Right kidney (tissue), 1 donor: ENCODE data around the gene GRIN1.

ENCODE experiments used
- DNase-seq: peaks from one replicate; pipeline ENCODE4 v3.0.0-alpha.2; 2016

Gene GRIN1

DNA sequence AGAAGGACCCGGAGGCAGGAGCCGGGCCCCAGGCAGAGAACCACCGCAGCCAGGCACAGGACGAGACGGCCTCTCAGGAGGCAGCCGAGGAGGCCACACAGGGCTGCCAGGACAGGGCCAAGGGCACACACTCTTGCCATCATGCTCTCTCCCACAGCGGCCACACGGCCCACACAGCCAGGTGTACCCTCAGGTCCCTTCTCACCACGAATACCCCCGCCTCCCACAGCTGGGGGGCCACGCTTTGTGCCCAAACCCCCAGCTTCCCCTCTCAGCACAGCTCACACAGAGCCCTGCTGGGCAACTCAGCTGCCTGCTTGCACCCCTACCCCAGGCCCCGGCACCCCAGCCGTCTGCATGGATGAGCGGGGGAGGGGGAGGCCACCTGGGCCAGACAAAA is 54.8 kb downstream of the GRIN1 start:
- no peak for DNase-seq

DNA sequence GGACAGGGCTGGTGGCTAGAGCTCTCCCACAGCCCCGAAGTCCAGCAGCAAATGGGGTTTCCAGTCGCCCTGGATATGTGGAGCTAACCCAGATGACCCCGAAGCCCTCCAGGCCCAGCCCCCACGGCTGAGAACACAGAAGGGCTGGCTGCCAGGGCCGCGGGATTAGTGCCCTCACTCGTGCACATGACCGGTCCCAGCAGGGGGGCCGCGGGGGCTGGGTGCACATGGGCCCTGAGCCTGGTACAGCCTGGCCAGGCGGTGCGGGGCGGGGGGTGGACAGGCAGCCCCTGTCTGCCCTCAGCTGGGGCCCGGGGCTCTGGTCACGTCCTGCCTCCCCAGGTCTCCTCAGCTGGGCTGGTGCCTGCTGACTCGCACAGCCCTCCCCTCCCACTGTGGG is 55.4 kb downstream of the GRIN1 start:
- no peak for DNase-seq

DNA sequence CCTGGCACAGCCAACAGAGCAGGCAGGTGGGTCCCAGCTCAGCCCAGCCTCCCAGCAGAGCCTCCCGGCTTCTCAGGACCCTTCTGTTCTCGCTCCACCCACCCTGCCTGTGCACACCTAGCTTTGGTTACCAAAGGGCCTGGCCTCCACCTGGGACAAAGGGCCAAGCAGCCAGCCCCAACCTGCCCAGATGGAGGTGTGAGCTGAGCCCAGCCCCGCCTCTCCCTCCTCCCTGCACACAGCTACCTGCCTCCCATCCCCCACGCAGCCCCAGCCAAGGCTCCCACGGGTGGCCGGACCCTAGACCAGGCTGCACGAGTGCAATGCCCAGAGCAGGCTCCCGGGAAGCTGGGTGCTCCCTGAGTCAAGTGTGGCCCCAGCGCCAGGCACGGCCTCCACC is 56.0 kb downstream of the GRIN1 start:
- no peak for DNase-seq

DNA sequence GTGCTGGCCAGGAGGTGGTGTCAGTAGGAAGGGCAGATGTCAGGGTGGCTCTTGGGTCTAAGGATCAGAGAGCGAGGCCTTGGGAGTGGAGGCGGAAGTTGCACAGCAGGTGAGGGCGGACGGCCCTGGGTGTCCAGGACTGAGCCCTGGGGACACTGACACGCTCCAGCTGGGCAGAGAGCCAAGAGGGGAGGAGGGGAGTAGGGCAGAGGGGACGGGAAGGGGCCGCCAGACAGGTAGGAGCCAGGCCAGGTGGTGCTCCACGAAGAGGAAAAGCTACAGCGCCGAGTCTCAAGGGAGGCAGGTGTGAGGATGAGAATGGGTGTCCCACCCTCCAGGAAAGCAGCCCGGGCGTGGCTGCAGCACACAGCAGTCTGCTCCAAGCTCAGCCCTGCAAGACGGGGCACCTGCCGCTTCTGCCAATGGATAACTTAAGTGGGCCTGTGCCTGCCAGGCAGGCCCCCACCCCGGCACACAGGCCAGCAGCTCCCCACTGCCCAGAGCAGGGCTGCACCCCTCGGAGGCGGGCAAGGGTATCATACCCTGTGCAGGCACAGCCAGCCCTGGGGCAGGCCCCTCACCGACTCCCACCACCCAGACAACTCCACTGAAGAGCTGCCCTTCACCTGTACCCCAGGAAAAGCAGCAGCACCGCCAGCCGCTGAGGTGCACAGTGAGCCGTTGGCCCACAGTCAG is 56.7 kb downstream of the GRIN1 start:
- DNase-seq = no peak

DNA sequence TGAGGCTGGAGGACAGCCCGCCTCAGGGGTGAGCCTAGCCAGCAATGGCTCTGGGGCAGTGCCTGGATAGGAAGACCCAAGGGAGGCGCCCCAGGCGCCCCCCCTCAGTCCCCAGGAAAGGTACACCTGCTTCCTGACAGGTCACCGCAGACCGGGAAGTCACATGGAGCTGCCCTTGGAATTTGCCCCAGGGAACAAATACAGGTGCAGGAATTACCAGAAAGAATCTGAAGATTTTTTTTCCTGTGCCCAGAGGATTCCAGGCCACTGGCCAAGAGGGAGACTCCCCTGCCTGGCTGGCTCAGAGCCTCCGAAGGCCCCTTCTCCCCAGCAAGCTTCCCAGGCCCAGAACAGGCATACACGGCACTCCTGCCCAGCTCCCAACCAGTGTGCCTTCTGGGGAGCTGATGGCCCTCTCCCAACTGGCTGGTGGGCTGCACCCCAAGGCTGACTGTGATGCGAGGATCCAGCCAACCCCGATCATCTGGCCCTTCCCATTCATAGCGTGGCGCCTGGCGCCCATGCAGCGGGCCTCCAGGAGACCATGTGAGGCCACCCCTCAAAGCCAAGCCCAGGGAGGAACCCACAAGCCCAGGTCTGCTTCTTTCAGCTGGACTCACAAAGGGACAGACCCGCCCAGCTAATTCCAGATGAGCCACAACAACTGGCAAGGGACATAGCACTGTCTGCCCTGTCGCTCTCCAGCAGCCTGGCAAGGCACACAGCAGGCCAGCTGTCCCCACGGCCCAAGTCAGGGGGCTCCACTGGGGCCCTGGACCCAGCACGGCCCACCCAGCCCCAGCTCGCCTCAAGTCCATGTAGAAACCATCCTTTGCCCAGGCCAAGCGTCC is 59.3 kb downstream of the GRIN1 start:
- no peak for DNase-seq

DNA sequence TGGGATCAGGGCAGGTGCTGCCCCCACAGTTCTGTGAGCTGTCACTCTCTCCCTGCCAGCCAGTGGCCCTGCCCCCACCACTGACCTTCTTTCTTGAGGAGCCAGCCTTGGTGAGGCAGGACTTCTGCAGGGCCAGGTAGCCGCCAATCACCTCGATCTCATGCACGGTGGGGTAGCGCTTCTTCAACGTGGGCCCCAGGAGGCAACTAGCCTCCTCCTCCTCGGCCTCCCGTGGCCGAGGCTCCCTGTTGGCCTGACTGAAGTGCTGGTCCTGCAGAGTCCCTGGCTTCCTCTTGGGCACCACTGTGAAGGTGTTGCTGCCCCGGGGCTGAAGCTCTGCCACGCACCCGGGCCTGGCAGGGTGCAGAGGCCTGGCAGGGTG is 59.9 kb downstream of the GRIN1 start:
- no peak for DNase-seq

DNA sequence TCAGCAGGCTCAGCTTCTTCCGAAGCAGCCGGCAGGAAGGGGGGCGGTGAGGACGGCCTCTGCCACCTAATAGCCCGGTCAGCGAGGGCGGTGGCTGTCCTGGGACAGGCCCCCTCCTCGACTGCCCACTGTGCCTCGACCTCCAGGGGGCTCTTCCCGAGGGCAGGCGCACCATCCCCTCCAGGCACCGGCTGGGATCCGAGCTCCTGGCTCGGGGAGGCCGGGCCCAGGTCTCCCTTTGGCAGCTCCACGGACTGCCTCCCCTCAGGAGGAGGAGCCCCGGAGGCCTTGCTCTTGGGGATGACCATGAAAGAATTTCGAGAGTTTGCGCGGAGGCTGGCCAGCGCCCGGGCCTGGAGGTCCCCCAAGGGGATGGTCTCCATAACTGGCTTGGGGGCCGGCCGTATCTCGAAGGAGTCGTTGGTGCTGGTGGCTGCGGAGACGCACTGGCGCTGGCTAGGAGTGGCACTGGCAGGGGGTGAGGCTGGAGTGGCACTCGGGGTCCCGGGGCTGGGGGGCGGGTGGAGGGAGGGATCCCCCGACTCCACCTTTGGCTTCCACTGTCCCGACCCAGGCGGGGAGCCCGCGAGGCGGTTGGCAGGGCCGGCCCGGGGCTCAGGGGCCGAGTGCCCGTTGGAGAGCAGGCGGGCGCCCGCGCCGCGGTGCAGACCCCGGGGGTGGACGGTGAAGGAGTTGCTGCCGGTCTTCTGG is 60.6 kb downstream of the GRIN1 start:
- DNase-seq = no peak

DNA sequence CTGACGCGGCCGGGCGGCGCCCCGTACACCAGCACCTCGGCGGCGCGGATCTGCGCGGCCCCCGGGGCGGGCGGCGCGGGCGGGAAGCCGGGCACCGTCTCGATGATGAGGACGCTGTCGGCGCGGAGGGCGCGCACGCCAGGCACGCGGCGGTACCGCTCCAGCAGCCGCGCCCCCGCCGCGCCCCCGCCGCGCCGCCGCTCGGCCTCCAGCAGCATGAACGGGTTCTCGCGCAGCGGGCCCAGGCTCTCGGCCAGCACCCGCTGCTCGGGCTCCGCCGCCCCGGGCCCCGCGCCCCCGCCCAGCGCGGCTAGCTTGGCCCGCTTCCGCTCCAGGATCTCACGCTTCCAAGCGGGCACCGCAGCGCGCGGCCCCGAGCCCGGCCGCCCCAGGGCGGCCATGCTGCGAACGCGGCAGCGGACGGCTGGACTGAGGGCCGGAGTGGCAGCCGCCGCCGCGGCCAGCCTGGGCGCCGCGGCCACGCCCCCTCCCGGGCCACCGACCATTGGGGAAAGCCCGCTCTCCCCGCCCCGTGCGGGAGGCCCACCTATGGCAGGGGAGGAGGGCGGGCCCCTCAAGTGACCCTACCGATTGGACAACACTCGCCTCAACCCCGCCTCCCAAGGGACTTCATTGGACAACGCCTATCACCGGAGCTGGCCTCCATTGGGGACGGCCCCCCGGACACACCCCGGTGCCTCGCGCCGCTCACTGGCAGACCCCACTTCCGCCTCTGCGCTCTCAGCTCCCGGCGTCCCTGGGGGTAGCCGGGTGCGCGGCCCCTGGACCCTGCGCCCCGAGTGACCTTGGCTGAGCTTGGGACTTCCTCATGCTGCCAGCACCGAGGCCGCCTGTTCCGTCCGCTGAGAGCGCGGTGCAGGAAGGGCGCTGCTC is 61.6 kb downstream of the GRIN1 start, which contains the start of gene TPRN:
TPRN (minus strand) TSS at position 431 of the 894 bp plus-strand sequence; CDS start at position 401, 30 bp downstream.
- peak; percentile 86 for DNase-seq

DNA sequence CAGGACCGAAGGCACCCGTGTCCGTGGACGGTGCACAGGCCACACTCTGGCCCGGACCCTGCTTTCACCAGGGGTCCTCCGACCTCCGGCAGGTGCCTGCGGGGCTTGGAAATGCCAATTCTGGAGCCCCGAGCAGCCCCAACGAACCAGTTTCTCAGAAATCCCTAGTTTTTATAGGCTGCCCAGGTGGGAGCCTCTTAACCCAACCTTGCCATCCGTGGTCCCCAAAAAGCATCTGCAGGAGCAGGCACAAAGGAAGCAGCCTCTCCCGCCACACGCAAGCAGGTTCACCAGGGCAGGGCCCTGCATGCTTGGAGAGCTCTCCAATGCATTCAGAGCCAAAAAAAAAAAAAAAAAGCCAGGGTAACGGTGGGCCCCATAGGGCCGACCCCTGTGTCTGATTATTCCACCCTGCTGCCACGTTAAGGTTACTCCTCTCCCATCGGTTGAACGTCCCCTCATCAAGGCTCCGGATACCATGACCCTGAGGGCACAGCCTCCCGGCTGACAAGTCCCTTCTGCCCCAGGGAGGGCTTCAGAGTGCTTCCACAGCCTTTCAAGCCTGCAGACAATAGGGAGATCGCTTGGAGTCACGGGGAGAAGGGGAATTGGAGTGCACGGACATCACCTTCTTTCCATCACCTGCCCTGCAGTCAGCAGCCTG is 62.4 kb downstream of the GRIN1 start:
- no peak for DNase-seq

DNA sequence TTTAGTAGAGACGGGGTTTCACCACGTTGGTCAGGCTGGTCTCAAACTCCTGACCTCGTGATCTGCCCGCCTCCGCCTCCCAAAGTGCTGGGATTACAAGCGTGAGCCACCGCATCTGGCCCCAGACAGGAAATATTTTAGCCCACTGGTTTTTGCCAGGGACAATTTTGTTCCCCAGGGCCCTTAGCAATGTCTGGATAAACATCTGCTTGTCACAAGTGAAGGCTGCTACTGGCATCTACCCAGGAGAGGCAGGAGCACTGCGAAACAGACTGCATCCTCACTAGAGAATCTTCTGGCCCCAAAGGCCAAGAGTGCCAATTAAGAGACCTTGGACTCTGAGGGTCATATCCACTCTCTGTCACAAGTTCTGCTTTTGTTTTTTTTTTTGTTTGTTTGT is 64.0 kb downstream of the GRIN1 start:
- no peak for DNase-seq

DNA sequence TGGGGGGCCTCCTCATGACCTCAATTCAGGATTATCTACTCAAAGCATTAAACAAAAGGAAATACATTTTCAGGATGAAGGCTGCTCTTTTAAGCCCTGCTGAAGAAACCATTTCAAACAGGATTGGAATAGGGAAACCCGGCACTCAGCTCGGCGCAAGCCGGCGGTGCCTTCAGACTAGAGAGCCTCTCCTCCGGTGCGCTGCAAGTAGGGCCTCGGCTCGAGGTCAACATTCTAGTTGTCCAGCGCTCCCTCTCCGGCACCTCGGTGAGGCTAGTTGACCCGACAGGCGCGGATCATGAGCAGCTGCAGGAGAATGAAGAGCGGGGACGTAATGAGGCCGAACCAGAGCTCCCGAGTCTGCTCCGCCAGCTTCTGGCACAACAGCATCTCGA is 65.8 kb downstream of the GRIN1 start:
- no peak for DNase-seq

DNA sequence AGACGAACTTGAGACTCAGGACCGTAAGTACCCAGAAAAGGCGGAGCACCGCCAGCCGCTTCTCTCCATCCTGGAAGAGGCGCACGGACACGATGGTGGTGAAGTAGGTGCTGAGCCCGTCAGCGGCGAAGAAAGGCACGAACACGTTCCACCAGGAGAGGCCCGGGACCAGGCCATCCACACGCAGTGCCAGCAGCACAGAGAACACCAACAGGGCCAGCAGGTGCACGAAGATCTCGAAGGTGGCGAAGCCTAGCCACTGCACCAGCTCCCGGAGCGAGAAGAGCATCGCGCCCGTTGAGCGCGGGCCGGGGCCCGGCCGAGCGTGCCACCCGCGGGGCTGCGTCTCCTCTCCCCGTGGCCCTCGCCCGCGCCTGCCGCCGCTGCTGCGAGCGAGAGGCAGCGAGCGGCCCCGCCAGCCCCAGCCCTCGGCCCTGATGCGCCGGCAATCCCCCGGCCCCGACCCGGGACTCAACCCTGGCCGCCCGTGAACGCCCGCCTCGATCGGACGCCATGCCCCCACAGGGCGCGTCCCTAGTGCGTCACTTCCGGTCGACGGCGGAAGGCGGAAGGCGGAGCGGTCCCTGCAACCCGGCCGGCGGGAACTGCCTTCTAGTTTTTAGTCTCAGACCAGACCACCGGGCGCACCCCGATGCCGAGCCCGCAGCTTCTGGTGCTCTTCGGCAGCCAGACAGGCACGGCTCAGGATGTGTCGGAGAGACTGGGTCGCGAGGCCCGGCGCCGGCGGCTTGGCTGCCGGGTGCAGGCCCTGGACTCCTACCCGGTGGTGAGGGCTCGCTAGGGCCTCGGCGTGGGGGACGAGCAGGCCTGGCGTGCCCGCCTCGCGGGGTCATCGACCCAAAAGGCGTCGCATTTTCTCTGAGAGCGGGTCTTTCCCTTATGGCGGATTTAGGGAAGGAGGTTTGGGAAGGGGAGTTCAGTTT is 66.4 kb downstream of the GRIN1 start, which contains the start of the genes NDOR1 and TMEM203:
NDOR1 (plus strand) TSS at position 575 of the 944 bp plus-strand sequence; CDS start at position 653, 78 bp downstream.
TMEM203 (minus strand) TSS at position 523 of the 944 bp plus-strand sequence; CDS start at position 289, 234 bp downstream.
- DNase-seq = peak; percentile 88

DNA sequence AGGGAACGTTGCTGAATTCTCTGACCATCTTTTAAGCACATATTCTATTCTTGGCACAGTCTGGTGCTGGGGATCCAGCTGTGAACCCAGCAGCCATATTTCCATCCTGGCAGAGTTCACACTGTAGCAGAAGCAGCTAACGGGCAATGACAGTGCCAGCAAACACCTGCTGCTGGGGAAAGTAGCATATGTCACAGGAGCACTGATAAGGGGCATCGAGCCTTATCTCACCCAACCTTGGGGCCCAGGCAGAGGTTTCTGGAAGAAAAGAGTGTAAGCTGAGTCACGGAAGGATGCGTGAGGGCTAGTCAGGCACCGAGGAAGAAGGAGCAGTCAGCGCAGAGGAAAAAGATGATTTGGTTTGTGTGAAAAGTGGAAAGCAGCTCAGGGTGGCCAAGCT is 67.6 kb downstream of the GRIN1 start:
- DNase-seq = no peak

DNA sequence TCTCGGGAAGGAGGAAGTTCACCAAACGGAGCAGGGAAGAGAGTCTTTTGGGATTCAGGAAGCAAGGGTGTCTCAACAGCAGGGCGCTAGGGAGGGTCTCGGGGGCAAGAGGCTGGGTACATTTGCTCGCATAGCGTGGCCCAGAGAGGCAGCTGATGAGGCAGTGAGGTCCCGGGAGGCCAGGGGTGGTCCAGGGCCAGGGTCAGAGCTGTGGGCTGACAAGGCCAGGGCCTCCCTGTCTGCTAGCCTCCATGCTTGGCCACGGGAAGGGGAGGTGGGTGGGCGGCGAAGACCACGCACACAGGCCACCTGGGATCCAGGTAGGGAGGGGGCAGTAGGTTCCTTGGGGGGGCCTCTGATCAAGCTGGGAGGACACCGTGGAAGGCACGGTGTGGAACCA is 72.6 kb downstream of the GRIN1 start:
- no peak for DNase-seq

DNA sequence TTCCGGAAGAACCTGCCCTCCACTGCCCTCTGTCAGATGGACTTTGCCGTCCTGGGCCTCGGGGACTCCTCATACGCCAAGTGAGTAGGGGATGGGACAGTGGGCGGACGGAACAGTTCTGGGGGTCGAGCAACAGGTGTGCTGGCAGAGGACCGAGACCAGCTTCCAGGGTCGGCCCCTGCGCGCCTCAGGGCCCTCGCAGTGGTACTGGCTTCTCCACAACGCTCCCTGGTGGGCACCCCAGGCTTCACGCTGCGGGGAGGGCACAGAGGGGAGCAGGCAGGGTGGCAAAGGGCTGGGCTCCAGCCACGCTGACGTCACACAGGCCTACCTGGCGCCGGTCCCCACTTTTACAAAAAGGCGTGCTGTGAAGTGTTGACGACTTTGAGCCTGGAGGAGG is 73.6 kb downstream of the GRIN1 start:
- no peak for DNase-seq

DNA sequence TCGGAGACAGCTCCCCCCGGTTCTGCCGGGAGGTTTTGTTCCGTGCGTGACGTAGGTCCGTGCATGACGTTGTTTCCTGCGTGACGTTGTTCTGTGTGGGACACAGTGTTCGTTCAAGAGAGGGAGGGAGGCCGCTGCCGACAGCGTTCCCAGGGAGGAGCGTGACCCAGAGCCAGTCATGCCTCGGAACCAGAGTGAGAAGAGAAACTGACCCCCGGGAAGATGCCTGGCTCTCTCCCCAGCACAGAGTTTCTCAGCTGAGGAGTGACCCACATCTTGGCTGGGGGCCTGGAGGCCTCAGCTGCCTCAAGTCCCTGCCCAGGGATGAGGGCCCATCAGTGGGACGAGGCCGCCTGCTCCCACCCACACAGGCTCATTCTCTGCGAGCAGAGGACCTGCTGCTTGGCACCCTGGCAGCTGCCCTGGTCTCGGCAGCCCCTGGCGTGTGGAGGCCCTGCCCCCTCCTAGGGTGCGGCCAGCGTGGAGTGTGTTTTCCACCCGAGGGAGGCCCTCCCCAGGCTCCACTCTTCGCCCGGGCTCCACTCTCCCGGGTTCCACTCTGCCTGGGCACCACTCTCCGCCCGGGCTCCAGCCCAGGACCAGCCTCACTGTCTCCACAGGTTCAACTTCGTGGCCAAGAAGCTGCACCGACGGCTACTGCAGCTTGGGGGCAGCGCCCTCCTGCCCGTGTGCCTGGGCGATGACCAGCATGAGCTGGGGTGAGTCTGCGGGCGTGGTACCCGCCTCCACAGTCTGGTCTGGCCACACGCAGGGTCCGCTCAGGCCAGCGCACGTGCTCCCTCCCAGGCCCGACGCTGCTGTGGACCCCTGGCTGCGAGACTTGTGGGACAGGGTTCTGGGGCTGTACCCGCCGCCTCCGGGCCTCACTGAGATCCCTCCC is 74.5 kb downstream of the GRIN1 start:
- no peak for DNase-seq

DNA sequence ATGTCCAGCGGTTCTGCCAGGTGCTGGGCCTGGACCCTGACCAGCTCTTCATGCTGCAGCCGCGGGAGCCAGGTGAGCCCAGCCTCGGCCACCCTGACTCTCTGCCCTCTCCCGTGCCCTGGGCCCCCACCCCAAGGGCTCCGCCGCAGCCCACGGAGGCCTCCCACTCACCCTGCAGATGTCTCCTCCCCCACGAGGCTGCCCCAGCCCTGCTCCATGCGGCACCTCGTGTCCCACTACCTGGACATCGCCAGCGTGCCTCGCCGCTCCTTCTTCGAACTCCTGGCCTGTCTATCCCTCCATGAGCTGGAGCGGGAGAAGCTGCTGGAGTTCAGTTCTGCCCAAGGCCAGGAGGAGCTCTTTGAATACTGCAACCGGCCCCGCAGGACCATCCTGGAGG is 75.7 kb downstream of the GRIN1 start:
- no peak for DNase-seq

DNA sequence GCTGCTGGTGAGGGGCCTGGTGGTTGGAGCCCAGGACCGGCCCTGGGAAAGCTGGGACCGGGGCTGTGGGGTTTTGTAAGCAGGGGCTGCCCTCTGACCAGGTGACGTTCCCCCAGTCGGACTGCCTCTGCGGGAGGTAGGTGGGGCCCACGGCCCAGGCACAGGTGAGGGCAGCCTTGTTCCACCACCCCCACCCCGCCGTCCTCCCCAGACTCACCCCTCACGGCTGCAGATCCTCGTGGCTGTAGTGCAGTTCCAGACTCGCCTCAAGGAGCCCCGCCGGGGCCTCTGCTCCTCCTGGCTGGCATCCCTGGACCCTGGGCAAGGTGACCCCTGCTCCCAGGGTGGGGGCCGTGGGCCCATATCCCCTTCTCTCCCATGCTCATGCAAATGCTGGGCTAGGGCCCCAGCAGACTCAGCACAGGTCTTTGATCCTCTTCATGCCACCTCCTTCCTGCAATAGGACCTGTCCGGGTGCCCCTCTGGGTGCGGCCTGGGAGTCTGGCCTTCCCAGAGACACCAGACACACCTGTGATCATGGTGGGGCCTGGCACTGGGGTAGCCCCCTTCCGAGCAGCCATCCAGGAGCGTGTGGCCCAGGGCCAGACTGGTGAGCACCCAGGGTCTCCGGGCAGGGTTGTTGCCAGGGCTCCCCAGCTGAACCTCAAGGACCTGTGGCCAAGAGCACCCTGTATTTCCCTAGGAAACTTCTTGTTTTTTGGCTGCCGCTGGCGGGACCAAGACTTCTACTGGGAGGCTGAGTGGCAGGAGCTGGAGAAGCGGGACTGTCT is 76.4 kb downstream of the GRIN1 start:
- DNase-seq = no peak
